Nephron (organoid): ENCODE data around the gene ZNHIT2.

Source experiments
- H3K27ac Mint-ChIP-seq, 3 experiments: 2 replicates each; pipeline ENCODE4 v1.8.0; 2020; ENCODE audit warnings: mixed read lengths in 3 of 3, mild to moderate bottlenecking in 2 of 3, moderate library complexity in 1 of 3
- H3K27me3 Mint-ChIP-seq: 2 replicates; pipeline ENCODE4 v1.8.0; 2021; ENCODE audit warnings: low read depth, mild to moderate bottlenecking, moderate library complexity, mixed read lengths
- H3K36me3 Mint-ChIP-seq: 2 replicates; pipeline ENCODE4 v1.8.0; 2020; ENCODE audit warnings: low read depth, mixed read lengths
- H3K4me1 Mint-ChIP-seq: 2 replicates; pipeline ENCODE4 v1.8.0; 2020; ENCODE audit warnings: mixed read lengths
- H3K4me3 Mint-ChIP-seq, 3 experiments: 2 replicates each; pipeline ENCODE4 v1.8.0; 2020; ENCODE audit warnings: mild to moderate bottlenecking in 3 of 3, mixed read lengths in 3 of 3, moderate library complexity in 2 of 3
- H3K9me3 Mint-ChIP-seq: 2 replicates; pipeline ENCODE4 v1.8.0; 2020; ENCODE audit warnings: mixed read lengths
- CTCF ChIP-seq, 3 experiments: fragments of 200-600 bp; sonication (generic); IDR thresholded peaks; one replicate each; pipeline ENCODE4 v1.5.0; 2021; ENCODE audit warnings: antibody characterized with exemption in 3 of 3; ENCODE audit not compliant: unreplicated experiment in 3 of 3

ZNHIT2 gene

GRCh38 chr11:65132238-65132987 is 14.9 kb upstream of the ZNHIT2 start:
- peak overlapping the region; percentile 100 for H3K27ac Mint-ChIP-seq
- H3K27me3 Mint-ChIP-seq, result peaks cover 5% of the 10 kb centered on the region
- peak overlapping the region; percentile 99 to 100 (median 100) for H3K4me3 Mint-ChIP-seq
- peaks cover 30% of the 10 kb centered on the region for H3K4me1 Mint-ChIP-seq
- peaks cover 9% of the 10 kb centered on the region for H3K36me3 Mint-ChIP-seq
- TF ChIP-seq CTCF (IDR thresholded peaks at IDR 0.05; ENCODE audit: unreplicated experiment in 3 of 3), result no peak
- H3K9me3 Mint-ChIP-seq, result no peaks in the 10 kb centered on the region

GRCh38 chr11:65131895-65132237 is 14.4 kb upstream of the ZNHIT2 start:
- H3K4me1 Mint-ChIP-seq, result peaks cover 30% of the 10 kb centered on the region
- peaks cover 5% of the 10 kb centered on the region for H3K27me3 Mint-ChIP-seq
- peaks cover 15% of the 10 kb centered on the region for H3K36me3 Mint-ChIP-seq
- TF ChIP-seq CTCF (IDR thresholded peaks at IDR 0.05; ENCODE audit: unreplicated experiment in 3 of 3), result no peak
- peak overlapping the region; percentile 51 to 100 (median 99) for H3K4me3 Mint-ChIP-seq
- no peak overlapping the region for H3K27ac Mint-ChIP-seq
- no peaks in the 10 kb centered on the region for H3K9me3 Mint-ChIP-seq

GRCh38 chr11:65131417-65131776 is 13.9 kb upstream of the ZNHIT2 start:
- no peaks in the 10 kb centered on the region for H3K9me3 Mint-ChIP-seq
- H3K27me3 Mint-ChIP-seq, result peaks cover 5% of the 10 kb centered on the region
- H3K4me1 Mint-ChIP-seq, result peaks cover 28% of the 10 kb centered on the region
- H3K36me3 Mint-ChIP-seq, result peaks cover 18% of the 10 kb centered on the region
- peak overlapping the region in 2 of 3 experiments; percentile 29 to 34 for H3K27ac Mint-ChIP-seq
- peak overlapping the region; percentile 61 to 80 (median 71) for H3K4me3 Mint-ChIP-seq
- no peak for TF ChIP-seq CTCF (IDR thresholded peaks at IDR 0.05; ENCODE audit: unreplicated experiment in 3 of 3)

GRCh38 chr11:65130631-65131416 is 13.3 kb upstream of the ZNHIT2 start:
- H3K4me1 Mint-ChIP-seq, result peaks cover 23% of the 10 kb centered on the region
- peak overlapping the region in 2 of 3 experiments; percentile 29 to 34 for H3K27ac Mint-ChIP-seq
- no peak for TF ChIP-seq CTCF (IDR thresholded peaks at IDR 0.05; ENCODE audit: unreplicated experiment in 3 of 3)
- H3K4me3 Mint-ChIP-seq, result peak overlapping the region; percentile 61 to 80 (median 71)
- H3K9me3 Mint-ChIP-seq, result no peaks in the 10 kb centered on the region
- H3K36me3 Mint-ChIP-seq, result peaks cover 20% of the 10 kb centered on the region
- peaks cover 5% of the 10 kb centered on the region for H3K27me3 Mint-ChIP-seq

GRCh38 chr11:65129649-65130441 is 12.3 kb upstream of the ZNHIT2 start:
- Mint-ChIP-seq H3K27ac (no peak overlapping the region), H3K4me3 (peak overlapping the region in 1 of 3 experiments; percentile 30), H3K4me1 (peaks cover 14% of the 10 kb centered on the region), H3K27me3 (peaks cover 5% of the 10 kb centered on the region), H3K9me3 (no peaks in the 10 kb centered on the region), H3K36me3 (peaks cover 20% of the 10 kb centered on the region)
- no peak for TF ChIP-seq CTCF (IDR thresholded peaks at IDR 0.05; ENCODE audit: unreplicated experiment in 3 of 3)
